ENCODE measurements around the gene FNIP2. TPM values are rescaled to one million over a fixed set of nuclear protein-coding genes. Genes with fewer than 3 reads are reported as not detected.
"Not testable (repeated sequence)": the region's sequence is repeated elsewhere in the genome, so short reads cannot be mapped to it uniquely, and the experiment has no call there.

FNIP2 gene
- total RNA-seq, 3 donors from 2014 or later (not counting 1 experiment from before 2014, with no cell fraction given), result 19.4 to 22.6 (median 21.8) TPM

DNA sequence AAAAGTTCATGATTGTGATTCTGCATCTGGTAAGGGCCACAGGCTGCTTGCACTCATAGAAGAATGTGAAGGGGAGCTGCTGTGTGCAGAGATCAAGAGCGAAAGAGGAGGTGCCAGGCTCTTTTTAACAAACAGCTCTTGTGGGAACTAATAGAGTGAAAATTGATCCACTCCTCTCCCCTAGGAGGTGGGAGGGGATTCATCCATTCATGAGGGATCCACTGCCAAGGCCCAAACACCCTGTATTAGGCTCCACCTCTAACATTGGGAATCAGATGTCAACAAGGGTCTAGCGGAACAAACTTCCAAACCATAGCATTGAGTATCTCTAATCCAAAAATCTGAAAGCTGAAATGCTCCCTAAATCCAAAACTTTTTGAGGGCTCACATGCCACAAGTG lies 29.2 kb upstream of the FNIP2 start:
- WGBS (ENCODE audit: insufficient coverage), result 84% methylated on average over 2 of the region's 2 CpGs
- Mint-ChIP-seq H3K4me1 (no peaks in the 10 kb centered on the region), H3K9me3 (no peaks in the 10 kb centered on the region), H3K4me3 (no peak overlapping the region), H3K27me3 (ENCODE audit: low read depth in 2 of 2) (peaks cover 0 to 2% of the 10 kb centered on the region in 2 donors), H3K36me3 (no peaks in the 10 kb centered on the region), H3K27ac (no peak overlapping the region)
- H3K9me3 ChIP-seq (ENCODE audit: control insufficient read depth, insufficient read depth, low read length), result no peaks in the 10 kb centered on the region
- no peak overlapping the region for H3K4me3 ChIP-seq (ENCODE audit: low read length)
- ATAC-seq (no peak), DNase-seq (no peak)
- TF ChIP-seq, protein P1, sequence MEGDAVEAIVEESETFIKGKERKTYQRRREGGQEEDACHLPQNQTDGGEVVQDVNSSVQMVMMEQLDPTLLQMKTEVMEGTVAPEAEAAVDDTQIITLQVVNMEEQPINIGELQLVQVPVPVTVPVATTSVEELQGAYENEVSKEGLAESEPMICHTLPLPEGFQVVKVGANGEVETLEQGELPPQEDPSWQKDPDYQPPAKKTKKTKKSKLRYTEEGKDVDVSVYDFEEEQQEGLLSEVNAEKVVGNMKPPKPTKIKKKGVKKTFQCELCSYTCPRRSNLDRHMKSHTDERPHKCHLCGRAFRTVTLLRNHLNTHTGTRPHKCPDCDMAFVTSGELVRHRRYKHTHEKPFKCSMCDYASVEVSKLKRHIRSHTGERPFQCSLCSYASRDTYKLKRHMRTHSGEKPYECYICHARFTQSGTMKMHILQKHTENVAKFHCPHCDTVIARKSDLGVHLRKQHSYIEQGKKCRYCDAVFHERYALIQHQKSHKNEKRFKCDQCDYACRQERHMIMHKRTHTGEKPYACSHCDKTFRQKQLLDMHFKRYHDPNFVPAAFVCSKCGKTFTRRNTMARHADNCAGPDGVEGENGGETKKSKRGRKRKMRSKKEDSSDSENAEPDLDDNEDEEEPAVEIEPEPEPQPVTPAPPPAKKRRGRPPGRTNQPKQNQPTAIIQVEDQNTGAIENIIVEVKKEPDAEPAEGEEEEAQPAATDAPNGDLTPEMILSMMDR (IDR thresholded peaks at IDR 0.05), result no peak
- no peaks in the 10 kb centered on the region for H3K27me3 ChIP-seq (ENCODE audit: control insufficient read depth, insufficient read depth, low read length)
- H3K4me1 ChIP-seq (ENCODE audit: control insufficient read depth, insufficient read depth, low read length), result no peaks in the 10 kb centered on the region
- H3K27ac ChIP-seq (ENCODE audit: low read length), result no peak overlapping the region
- intact Hi-C loops (cut with micrococcal nuclease), result no loop called here
- H3K36me3 ChIP-seq (ENCODE audit: control insufficient read depth, insufficient read depth, low read length), result no peaks in the 10 kb centered on the region

DNA sequence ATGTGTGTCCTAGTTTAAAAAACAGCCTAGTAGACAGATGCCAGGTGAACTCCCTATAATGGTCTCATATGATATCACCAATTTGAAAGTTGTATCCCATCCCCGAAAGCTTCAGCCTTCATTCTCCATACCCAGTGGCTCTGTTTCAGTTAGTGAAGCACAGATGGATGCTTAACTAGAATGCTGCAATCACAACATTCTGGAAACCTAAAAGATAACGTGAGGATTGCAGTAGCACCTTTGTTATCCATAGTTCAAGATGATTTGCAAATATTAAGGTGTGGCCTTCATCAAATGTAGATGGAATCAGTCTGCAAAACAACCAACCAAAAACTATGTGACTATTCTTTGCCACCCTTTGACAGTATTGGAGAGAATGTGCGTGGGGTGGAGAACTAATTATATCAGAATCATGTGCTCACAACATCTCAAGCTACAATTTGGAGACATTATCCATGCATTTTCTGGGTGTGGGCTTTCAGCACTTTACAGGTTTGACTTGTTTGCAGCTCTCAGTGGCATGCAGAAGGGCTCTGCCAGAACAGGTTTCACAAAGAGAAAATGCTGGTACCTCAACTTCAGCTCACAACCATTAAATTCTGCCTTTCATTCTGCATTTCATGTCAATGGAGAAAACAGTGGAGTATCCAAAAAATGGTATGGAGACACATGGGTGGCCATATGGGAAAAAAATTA lies 27.4 kb upstream of the FNIP2 start:
- no peaks in the 10 kb centered on the region for H3K36me3 Mint-ChIP-seq
- H3K4me3 ChIP-seq (ENCODE audit: low read length), result no peak overlapping the region
- no peak overlapping the region for H3K4me3 Mint-ChIP-seq
- no peak overlapping the region for H3K27ac Mint-ChIP-seq
- intact Hi-C loops (cut with micrococcal nuclease), result no loop called here
- TF ChIP-seq, protein P1 (IDR thresholded peaks at IDR 0.05), result no peak
- ATAC-seq (no peak), DNase-seq (no peak)
- H3K36me3 ChIP-seq (ENCODE audit: control insufficient read depth, insufficient read depth, low read length), result no peaks in the 10 kb centered on the region
- no peak overlapping the region for H3K27ac ChIP-seq (ENCODE audit: low read length)
- H3K4me1 Mint-ChIP-seq, result no peaks in the 10 kb centered on the region
- H3K9me3 Mint-ChIP-seq, result no peaks in the 10 kb centered on the region
- H3K27me3 ChIP-seq (ENCODE audit: control insufficient read depth, insufficient read depth, low read length), result no peaks in the 10 kb centered on the region
- no peaks in the 10 kb centered on the region for H3K27me3 Mint-ChIP-seq (ENCODE audit: low read depth in 2 of 2)
- no peaks in the 10 kb centered on the region for H3K9me3 ChIP-seq (ENCODE audit: control insufficient read depth, insufficient read depth, low read length)
- H3K4me1 ChIP-seq (ENCODE audit: control insufficient read depth, insufficient read depth, low read length), result no peaks in the 10 kb centered on the region
- WGBS (ENCODE audit: insufficient coverage), result 83% methylated on average over 2 of the region's 3 CpGs

DNA sequence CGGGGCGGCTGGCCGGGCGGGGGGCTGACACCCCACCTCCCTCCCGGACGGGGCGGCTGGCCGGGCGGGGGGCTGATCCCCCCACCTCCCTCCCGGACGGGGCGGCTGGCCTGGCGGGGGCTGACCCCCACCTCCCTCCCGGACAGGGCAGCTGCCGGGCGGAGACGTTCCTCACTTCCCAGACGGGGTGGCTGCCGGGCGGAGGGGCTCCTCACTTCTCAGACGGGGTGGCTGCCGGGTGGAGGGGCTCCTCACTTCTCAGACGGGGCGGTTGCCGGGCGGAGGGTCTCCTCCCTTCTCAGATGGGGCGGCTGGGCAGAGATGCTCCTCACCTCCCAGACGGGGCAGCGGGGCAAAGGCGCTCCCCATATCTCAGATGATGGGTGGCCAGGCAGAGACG lies 22.3 kb upstream of the FNIP2 start:
- H3K36me3 ChIP-seq (ENCODE audit: control insufficient read depth, insufficient read depth, low read length); DNase-seq; H3K27me3 Mint-ChIP-seq (ENCODE audit: low read depth in 2 of 2); H3K27ac Mint-ChIP-seq; H3K36me3 Mint-ChIP-seq; intact Hi-C loops (cut with micrococcal nuclease); H3K4me1 Mint-ChIP-seq; H3K4me3 ChIP-seq (ENCODE audit: low read length); H3K9me3 ChIP-seq (ENCODE audit: control insufficient read depth, insufficient read depth, low read length); ATAC-seq; H3K9me3 Mint-ChIP-seq; H3K27ac ChIP-seq (ENCODE audit: low read length); H3K27me3 ChIP-seq (ENCODE audit: control insufficient read depth, insufficient read depth, low read length); H3K4me1 ChIP-seq (ENCODE audit: control insufficient read depth, insufficient read depth, low read length); H3K4me3 Mint-ChIP-seq: not testable (repeated sequence)
- WGBS (ENCODE audit: insufficient coverage), result over 99% methylated on average over 31 of the region's 31 CpGs

DNA sequence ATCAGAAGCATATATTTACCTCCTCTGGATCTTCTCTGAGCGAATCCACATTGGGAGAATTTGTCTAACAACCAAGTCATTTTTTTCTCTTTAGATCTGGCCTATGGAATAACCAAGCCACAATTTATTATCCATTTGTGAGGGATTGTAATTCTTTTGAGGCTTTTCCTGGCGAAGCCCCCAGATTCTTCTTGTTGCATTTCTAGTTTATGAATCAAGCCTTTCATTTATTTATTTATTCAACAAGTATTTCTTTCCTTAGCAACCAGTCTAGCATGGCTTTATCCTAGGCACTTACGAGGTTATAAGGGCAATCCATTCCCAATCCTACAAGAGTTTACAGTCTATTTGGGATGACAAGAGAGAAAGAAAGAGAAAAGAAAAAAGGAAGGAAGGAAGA lies 18.4 kb upstream of the FNIP2 start:
- no peaks in the 10 kb centered on the region for H3K36me3 Mint-ChIP-seq

More for the DNA sequence above, 18.4 kb upstream of the FNIP2 start:
- Histone ChIP-seq H3K36me3 (ENCODE audit: control insufficient read depth, insufficient read depth, low read length) (no peaks in the 10 kb centered on the region), H3K27me3 (ENCODE audit: control insufficient read depth, insufficient read depth, low read length) (no peaks in the 10 kb centered on the region), H3K4me1 (ENCODE audit: control insufficient read depth, insufficient read depth, low read length) (no peaks in the 10 kb centered on the region), H3K27ac (ENCODE audit: low read length) (no peak overlapping the region), H3K4me3 (ENCODE audit: low read length) (no peak overlapping the region), H3K9me3 (ENCODE audit: control insufficient read depth, insufficient read depth, low read length) (no peaks in the 10 kb centered on the region)
- DNase-seq (no peak), ATAC-seq (no peak)
- no peak overlapping the region for H3K4me3 Mint-ChIP-seq
- 88% methylated on average over 1 of the region's 3 CpGs for WGBS (ENCODE audit: insufficient coverage)
- no peaks in the 10 kb centered on the region for H3K4me1 Mint-ChIP-seq
- no peaks in the 10 kb centered on the region for H3K9me3 Mint-ChIP-seq
- TF ChIP-seq, protein P1 (IDR thresholded peaks at IDR 0.05), result no peak
- H3K27me3 Mint-ChIP-seq (ENCODE audit: low read depth in 2 of 2), result peaks cover 0 to 3% of the 10 kb centered on the region in 2 donors
- intact Hi-C loops (cut with micrococcal nuclease), result no loop called here
- no peak overlapping the region for H3K27ac Mint-ChIP-seq

Data from natural killer cell (primary cell).